GM23338 (cell line): ENCODE data around the gene MTA1.

Experiments
- CREB1 ChIP-seq: fragments of 250-450 bp; sonication (Bioruptor Pico); IDR thresholded peaks from 2 replicates; pipeline ENCODE4 v1.5.0; 2020; ENCODE audit warnings: low read depth, mild to moderate bottlenecking, moderate library complexity
- CTCF ChIP-seq, 2 experiments: fragments of 200-600 bp in 1 of 2; sonication (generic) in 1 of 2; conservative IDR thresholded peaks; 2 replicates each; pipeline versions ENCODE4 v1.5.1 to v1.6.1; 2016 to 2017; ENCODE audit warnings: antibody characterized with exemption in 2 of 2, low read depth in 2 of 2, mild to moderate bottlenecking in 2 of 2, moderate library complexity in 1 of 2
- EZH2 ChIP-seq: fragments of 200-600 bp; sonication (generic); IDR thresholded peaks from one replicate; pipeline ENCODE4 v1.8.0; 2017; ENCODE audit warnings: antibody characterized with exemption, mild to moderate bottlenecking, low read depth; ENCODE audit not compliant: unreplicated experiment
- EZH2phosphoT487 ChIP-seq: fragments of 200-600 bp; sonication (generic); IDR thresholded peaks from one replicate; pipeline ENCODE4 v1.8.1; 2018; ENCODE audit warnings: antibody characterized with exemption; ENCODE audit not compliant: unreplicated experiment
- JUNB ChIP-seq: IDR thresholded peaks from one replicate; pipeline ENCODE4 v1.6.1; 2016; ENCODE audit warnings: antibody characterized with exemption; ENCODE audit not compliant: unreplicated experiment
- POLR2AphosphoS5 ChIP-seq: IDR thresholded peaks from 2 replicates; pipeline ENCODE4 v1.6.1; 2016; ENCODE audit warnings: antibody characterized with exemption, low read depth
- REST ChIP-seq: IDR thresholded peaks from one replicate; pipeline ENCODE4 v1.6.1; 2018; ENCODE audit warnings: antibody characterized with exemption; ENCODE audit not compliant: unreplicated experiment
- STAT1 ChIP-seq: IDR thresholded peaks from one replicate; pipeline ENCODE4 v1.6.1; 2016; ENCODE audit warnings: antibody characterized with exemption; ENCODE audit not compliant: unreplicated experiment
- ZNF331 ChIP-seq: fragments of 250-450 bp; sonication (Bioruptor Pico); IDR thresholded peaks from 2 replicates; pipeline ENCODE4 v1.5.0; 2020; ENCODE audit warnings: low read depth, mild to moderate bottlenecking, moderate library complexity
- ZNF462 ChIP-seq: fragments of 250-450 bp; sonication (Bioruptor Pico); IDR thresholded peaks from 2 replicates; pipeline ENCODE4 v1.5.0; 2020; ENCODE audit warnings: mild to moderate bottlenecking, moderate library complexity

GRCh38 chr14:105385698-105386365 lies 33.8 kb upstream of the MTA1 start:
- TF ChIP-seq CTCF (conservative IDR thresholded peaks at IDR 0.05; ENCODE audit: low read depth in 2 of 2): no peak
- TF ChIP-seq CREB1: no peak
- TF ChIP-seq JUNB: no peak
- TF ChIP-seq POLR2AphosphoS5: no peak
- TF ChIP-seq EZH2: no peak
- TF ChIP-seq ZNF331 (CRISPR knock-in tag): no peak
- TF ChIP-seq ZNF462 (CRISPR knock-in tag): no peak
- TF ChIP-seq STAT1: no peak
- TF ChIP-seq EZH2phosphoT487: no peak
- no peak for TF ChIP-seq REST
